Mononuclear cell (primary cell): ENCODE results near the gene LY6G6C. TPM values are rescaled to one million over a fixed set of nuclear protein-coding genes. Genes with fewer than 3 reads are reported as not detected.
A peak's percentile ranks its signal among the peaks of the same experiment; 100 is the strongest.

Experiments
- H3K27me3 ChIP-seq: 2 replicates; pipeline ENCODE4 v1.6.0; 2011; ENCODE audit warnings: low read length, control low read depth; ENCODE audit not compliant: insufficient read depth
- H3K4me1 ChIP-seq: 2 replicates; pipeline ENCODE4 v1.5.1; 2011; ENCODE audit warnings: mild to moderate bottlenecking, low read length, control low read depth; ENCODE audit not compliant: insufficient read depth
- H3K4me3 ChIP-seq: 2 replicates; pipeline ENCODE4 v1.5.1; 2011; ENCODE audit warnings: mild to moderate bottlenecking, low read length, moderate library complexity
- H3K9me3 ChIP-seq: 2 replicates; pipeline ENCODE4 v1.5.1; 2011; ENCODE audit warnings: low read depth, mild to moderate bottlenecking, control low read depth, low read length
- total RNA-seq: library from RNA; depleted of rRNA; stranded (reverse); fragments of >200 nt; gene quantifications from one replicate; pipeline ENCODE4 v1.2.3, GENCODE V29; 2012

Gene LY6G6C
- total RNA-seq, 1 donor: not detected

GRCh38 chr6:31689249-31690110, 32.1 kb downstream of the LY6G6C start:
- no peaks in the 10 kb centered on the region for H3K27me3 ChIP-seq
- peaks cover 12% of the 10 kb centered on the region for H3K4me1 ChIP-seq
- no peaks in the 10 kb centered on the region for H3K9me3 ChIP-seq
- H3K4me3 ChIP-seq: no peak overlapping the region

GRCh38 chr6:31687860-31688693, 33.5 kb downstream of the LY6G6C start:
- Histone ChIP-seq H3K4me1 (peaks cover 15% of the 10 kb centered on the region), H3K9me3 (no peaks in the 10 kb centered on the region), H3K27me3 (no peaks in the 10 kb centered on the region), H3K4me3 (no peak overlapping the region)

- H3K4me1 ChIP-seq: peaks cover 16% of the 10 kb centered on the region
- H3K9me3 ChIP-seq: no peaks in the 10 kb centered on the region
- no peaks in the 10 kb centered on the region for H3K27me3 ChIP-seq
- H3K4me3 ChIP-seq: no peak overlapping the region
Measured at GRCh38 chr6:31687321-31687720, 34.2 kb downstream of the LY6G6C start.

- Histone ChIP-seq H3K9me3 (no peaks in the 10 kb centered on the region), H3K4me3 (no peak overlapping the region), H3K27me3 (no peaks in the 10 kb centered on the region), H3K4me1 (peaks cover 19% of the 10 kb centered on the region)
Measured at GRCh38 chr6:31686483-31686882, 35.1 kb downstream of the LY6G6C start.

- no peak overlapping the region for H3K4me3 ChIP-seq
- H3K27me3 ChIP-seq: no peaks in the 10 kb centered on the region
- H3K4me1 ChIP-seq: peaks cover 21% of the 10 kb centered on the region
- H3K9me3 ChIP-seq: no peaks in the 10 kb centered on the region
Measured at GRCh38 chr6:31683591-31683990, 38.0 kb downstream of the LY6G6C start.

- Histone ChIP-seq H3K4me3 (peak overlapping the region; percentile 45), H3K9me3 (no peaks in the 10 kb centered on the region), H3K27me3 (no peaks in the 10 kb centered on the region), H3K4me1 (peaks cover 27% of the 10 kb centered on the region)
Measured at GRCh38 chr6:31681135-31681671, 40.3 kb downstream of the LY6G6C start.

- no peaks in the 10 kb centered on the region for H3K27me3 ChIP-seq
- no peaks in the 10 kb centered on the region for H3K9me3 ChIP-seq
- H3K4me1 ChIP-seq: peaks cover 28% of the 10 kb centered on the region
- peak within 1 kb of the TSS; percentile 45 for H3K4me3 ChIP-seq
Measured at GRCh38 chr6:31680226-31681134, 41.1 kb downstream of the LY6G6C start, which contains the start of gene LY6G5C. TSS of gene LY6G5C (minus strand) at chr6:31681067. CDS start at chr6:31680373, 694 bp downstream.

GRCh38 chr6:31677955-31678354, 43.6 kb downstream of the LY6G6C start:
- Histone ChIP-seq H3K4me3 (no peak overlapping the region), H3K27me3 (no peaks in the 10 kb centered on the region), H3K9me3 (no peaks in the 10 kb centered on the region), H3K4me1 (peaks cover 24% of the 10 kb centered on the region)

GRCh38 chr6:31676904-31677303, 44.6 kb downstream of the LY6G6C start:
- H3K4me3 ChIP-seq: no peak overlapping the region
- H3K27me3 ChIP-seq: no peaks in the 10 kb centered on the region

GRCh38 chr6:31676322-31676903, 45.1 kb downstream of the LY6G6C start:
- Histone ChIP-seq H3K4me1 (peaks cover 20% of the 10 kb centered on the region), H3K27me3 (no peaks in the 10 kb centered on the region), H3K9me3 (no peaks in the 10 kb centered on the region), H3K4me3 (no peak overlapping the region)

More at GRCh38 chr6:31676904-31677303, 44.6 kb downstream of the LY6G6C start:
- Histone ChIP-seq H3K4me1 (peaks cover 24% of the 10 kb centered on the region), H3K9me3 (no peaks in the 10 kb centered on the region)

GRCh38 chr6:31669676-31670075, 51.9 kb downstream of the LY6G6C start, which contains the start of gene LY6G5B:
TSS of gene LY6G5B (plus strand) at chr6:31669976. CDS start at chr6:31670951, 975 bp downstream.
- Histone ChIP-seq H3K4me3 (no peak within 1 kb of the TSS), H3K9me3 (no peaks in the 10 kb centered on the region), H3K4me1 (peaks cover 23% of the 10 kb centered on the region), H3K27me3 (no peaks in the 10 kb centered on the region)
